Iris pigment epithelial cell (primary cell): ENCODE measurements around the gene EBP.
"Not testable (repeated sequence)": the region's sequence is repeated elsewhere in the genome, so short reads cannot be mapped to it uniquely, and the experiment has no call there.

ENCODE experiments used
- DNase-seq: peaks from one replicate; pipeline ENCODE4 v3.0.0-alpha.2; 2011; ENCODE audit warnings: low read depth

Gene EBP

DNA sequence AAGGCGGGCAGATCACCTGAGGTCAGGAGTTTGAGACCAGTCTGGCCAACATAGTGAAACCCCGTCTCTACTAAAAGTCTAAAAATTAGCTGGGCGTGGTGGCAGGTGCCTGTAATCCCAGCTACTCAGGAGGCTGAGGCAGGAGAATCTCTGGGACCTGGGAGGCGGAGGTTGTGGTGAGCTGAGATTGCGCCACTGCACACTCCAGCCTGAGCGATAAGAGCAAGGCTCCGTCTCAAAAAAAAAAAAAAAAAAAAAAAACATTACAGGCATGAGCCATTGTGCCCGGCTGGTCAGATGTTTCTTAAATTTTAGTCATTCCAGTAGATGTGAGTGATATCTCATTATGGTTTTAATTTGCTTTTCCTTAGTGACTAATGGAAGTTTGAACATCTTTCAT is 4.2 kb downstream of the EBP start:
- DNase-seq = peak; percentile 23

- DNase-seq = no peak
These were observed 9.1 kb downstream of the EBP start for GRCh38 chrX:48530736-48531135.

- DNase-seq = peak; percentile 79
These were observed 9.9 kb downstream of the EBP start for GRCh38 chrX:48531358-48531959.

- peak; percentile 17 for DNase-seq
These were observed 10.6 kb downstream of the EBP start for GRCh38 chrX:48532161-48532560.

GRCh38 chrX:48533165-48533564 is 11.6 kb downstream of the EBP start:
- DNase-seq = no peak

GRCh38 chrX:48538641-48539344 is 17.2 kb downstream of the EBP start:
- no peak for DNase-seq

DNA sequence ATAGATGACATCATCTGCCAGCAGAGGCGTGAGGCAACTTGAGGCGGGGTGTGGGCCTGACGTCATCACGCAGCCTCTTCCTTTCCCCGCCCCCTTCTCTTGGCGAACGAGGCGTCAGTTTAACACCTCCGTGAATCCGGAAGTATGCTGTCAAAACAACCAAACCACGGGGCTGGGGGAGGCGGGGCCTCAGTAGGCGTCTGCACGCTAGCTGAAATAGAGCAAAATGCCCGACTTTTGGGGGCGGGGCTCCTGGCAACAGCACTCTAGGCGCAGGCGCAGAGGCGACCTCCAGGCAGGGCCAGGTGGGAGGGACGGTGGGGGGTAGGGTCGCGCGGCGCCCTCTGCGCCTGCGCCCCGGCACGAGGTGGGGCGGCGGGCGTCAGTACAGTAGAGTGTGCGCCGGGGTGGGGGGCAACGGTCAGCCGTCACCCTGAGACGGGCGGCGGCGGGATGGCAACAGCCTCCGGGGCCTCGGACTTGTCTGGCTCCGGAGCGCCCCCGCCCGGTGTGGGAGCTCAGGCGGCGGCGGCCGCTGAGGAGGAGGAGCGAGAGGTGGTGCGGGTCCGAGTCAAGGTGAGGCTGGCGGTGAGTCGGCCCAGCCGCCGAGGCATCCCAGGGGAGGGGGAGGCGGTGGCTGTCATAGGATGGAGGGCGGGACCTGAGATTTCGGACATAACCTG is 17.9 kb downstream of the EBP start, which contains the start of gene TBC1D25:
TBC1D25 (plus strand) TSS at position 370 of the 683 bp plus-strand sequence; CDS start at position 454, 84 bp downstream.
- peak; percentile 96 for DNase-seq

DNA sequence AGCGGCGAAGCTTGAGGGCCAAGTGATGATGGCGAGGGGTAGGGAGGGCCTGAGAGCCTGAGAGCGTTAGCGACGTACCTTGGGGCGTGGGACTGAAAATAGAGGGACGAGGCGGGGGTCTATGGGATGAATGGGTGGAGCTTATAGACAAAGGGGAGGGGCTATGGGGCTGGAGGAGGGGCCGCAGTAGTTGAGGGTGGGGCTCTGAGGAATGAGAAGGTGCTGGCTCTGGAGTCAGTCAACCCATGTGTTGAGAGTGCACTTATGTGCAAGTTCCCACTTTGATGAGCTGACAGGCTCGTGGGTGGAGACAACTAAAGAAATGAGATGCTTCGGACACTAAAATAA is 18.4 kb downstream of the EBP start:
- peak; percentile 52 for DNase-seq

- no peak for DNase-seq
These were observed 18.9 kb downstream of the EBP start for GRCh38 chrX:48540480-48540879.

- DNase-seq = no peak
These were observed 19.7 kb downstream of the EBP start for GRCh38 chrX:48541140-48541814.

- DNase-seq = no peak
These were observed 27.3 kb downstream of the EBP start for GRCh38 chrX:48548871-48549270.

GRCh38 chrX:48555731-48556325 is 34.2 kb downstream of the EBP start:
- DNase-seq = not testable (repeated sequence)

- peak; percentile 89 for DNase-seq
These were observed 36.7 kb downstream of the EBP start for GRCh38 chrX:48558271-48558670.

- DNase-seq = no peak
These were observed 38.0 kb downstream of the EBP start for GRCh38 chrX:48559636-48560035.

DNA sequence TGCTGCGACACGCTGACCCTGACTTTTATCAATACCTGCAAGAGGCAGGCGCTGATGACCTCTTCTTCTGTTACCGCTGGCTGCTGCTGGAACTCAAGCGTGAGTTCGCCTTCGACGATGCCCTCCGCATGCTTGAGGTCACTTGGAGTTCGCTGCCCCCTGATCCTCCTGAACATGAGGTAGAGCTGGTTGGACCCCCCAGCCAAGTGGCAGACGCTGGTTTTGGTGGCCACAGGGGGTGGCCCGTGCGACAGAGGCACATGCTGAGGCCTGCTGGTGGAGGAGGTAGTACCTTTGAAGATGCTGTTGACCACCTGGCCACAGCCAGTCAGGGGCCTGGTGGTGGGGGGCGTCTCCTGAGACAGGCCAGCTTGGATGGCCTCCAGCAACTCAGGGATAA is 38.4 kb downstream of the EBP start:
- no peak for DNase-seq

GRCh38 chrX:48560681-48561080 is 39.1 kb downstream of the EBP start:
- DNase-seq = no peak

- peak; percentile 63 for DNase-seq
These were observed 48.4 kb downstream of the EBP start for GRCh38 chrX:48569958-48570357.

DNA sequence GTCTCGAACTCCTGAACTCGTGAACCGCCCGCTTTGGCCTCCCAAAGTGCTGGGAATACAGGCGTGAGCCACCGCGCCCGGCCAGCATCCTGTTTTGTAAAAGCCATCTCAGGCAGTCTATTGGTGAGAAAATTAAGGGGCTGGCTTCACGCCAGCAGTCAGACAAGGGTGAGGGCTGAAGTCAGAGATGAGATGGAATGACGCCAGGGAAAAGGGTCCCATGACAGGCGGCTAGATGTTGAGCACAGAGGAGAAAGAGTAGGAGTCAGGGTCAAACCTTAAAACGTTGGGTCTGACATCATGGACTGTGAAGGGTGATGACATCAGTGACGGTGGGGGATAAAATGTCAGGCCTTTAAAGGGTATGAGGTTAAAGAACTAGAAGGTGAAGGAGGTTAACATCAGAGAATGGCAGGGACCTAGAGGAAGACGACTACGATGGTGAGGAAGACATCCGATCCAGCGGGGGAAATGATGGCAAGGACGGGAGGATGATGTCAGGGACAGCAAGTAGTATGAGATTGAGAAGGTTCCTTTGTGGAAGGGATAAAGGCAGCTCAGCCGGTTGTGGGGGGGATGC is 52.2 kb downstream of the EBP start:
- no peak for DNase-seq

DNA sequence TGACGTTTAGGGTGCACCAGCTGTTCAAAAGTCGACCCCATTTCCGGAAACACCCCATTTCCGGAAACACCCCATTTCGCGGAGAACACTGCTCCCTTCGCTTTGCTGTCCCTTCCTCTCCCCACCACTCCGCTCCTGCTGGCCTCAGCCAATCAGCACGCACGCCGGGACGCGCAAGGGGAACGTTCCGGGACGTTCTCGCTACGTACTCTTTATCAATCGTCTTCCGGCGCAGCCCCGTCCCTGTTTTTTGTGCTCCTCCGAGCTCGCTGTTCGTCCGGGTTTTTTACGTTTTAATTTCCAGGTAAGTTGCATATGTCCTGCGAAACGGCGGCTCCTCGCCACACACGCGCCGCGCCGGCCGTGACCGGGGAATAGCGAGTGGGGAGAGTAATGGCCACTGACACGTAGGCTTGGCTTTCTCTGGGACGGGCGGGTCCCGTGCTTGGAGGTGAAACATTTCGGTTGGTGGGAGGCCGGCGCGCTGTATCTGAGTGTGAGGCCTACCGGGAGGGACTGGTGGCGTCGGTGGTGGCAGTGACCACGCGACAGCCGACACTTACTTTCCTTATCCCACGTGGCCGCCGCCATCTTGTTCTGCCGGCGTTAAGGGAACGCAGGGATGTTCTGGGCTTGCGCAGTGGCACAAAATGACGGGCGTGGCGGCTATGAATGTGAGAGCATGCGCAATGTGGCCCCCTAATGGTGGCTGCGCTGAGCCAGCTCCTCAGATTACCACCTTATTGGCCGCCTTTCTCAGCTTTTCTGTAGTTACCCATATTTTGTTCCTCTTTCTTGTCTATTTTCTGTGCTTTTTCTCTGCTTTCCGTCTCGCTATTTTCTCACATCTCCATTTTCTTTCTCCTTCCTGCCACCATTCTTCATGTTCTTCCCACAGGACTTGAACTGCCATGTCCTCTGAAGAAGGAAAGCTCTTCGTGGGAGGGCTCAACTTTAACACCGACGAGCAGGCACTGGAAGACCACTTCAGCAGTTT is 53.0 kb downstream of the EBP start, which contains the start of gene RBM3:
RBM3 (plus strand) TSS at position 215 of the 997 bp plus-strand sequence; CDS start at position 912, 697 bp downstream.
- DNase-seq = peak; percentile 93

DNA sequence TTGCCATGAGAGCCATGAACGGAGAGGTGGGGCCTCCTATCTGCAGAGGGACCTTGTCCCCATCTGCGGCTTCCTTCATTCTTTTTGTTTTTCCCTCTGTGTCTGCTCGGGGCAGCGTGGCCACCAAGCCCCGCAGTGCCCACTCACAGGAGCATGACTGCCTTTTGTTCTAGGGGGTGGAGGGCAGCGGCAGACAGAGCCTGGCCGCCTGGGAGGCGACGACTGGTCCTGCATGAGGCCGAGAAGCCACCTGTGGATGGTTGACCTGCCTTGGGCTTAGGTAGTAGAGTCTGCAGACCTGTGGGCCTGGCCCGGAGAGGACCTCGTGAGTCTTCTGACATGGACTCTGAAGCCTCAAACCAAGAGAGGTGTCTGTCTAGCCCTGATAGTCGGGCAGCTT is 54.0 kb downstream of the EBP start:
- DNase-seq = no peak

- no peak for DNase-seq
These were observed 54.5 kb downstream of the EBP start for GRCh38 chrX:48576108-48576507.
